GM12872 (cell line): ENCODE results near the gene RNF220.

Experiments
- TF ChIP-seq, protein P1 (sequence below): IDR thresholded peaks from 3 replicates; pipeline ENCODE4 v1.5.1; 2011; ENCODE audit warnings: low read depth, mild to moderate bottlenecking, low read length, moderate library complexity; ENCODE audit not compliant: insufficient read depth

RNF220 gene

DNA sequence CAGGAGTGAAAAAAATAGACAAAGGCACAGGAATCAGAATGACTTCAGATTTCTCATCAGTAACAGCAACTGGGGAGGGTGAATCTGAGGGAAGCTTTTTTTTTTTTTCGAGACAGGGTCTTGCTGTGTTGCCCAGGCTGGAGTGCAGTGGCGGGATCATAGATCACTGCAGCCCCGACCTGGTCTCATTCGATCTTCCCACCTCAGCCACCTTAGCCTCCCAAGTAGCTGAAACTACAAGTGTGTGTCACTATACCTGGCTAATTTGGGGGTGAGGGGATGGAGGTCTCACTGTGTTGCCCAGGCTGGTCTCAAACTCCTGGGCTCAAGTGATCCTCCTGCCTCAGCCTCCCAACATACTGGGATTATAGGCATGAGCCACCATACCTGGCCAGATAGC, 280.2 kb downstream of the RNF220 start:
- TF ChIP-seq, protein P1, sequence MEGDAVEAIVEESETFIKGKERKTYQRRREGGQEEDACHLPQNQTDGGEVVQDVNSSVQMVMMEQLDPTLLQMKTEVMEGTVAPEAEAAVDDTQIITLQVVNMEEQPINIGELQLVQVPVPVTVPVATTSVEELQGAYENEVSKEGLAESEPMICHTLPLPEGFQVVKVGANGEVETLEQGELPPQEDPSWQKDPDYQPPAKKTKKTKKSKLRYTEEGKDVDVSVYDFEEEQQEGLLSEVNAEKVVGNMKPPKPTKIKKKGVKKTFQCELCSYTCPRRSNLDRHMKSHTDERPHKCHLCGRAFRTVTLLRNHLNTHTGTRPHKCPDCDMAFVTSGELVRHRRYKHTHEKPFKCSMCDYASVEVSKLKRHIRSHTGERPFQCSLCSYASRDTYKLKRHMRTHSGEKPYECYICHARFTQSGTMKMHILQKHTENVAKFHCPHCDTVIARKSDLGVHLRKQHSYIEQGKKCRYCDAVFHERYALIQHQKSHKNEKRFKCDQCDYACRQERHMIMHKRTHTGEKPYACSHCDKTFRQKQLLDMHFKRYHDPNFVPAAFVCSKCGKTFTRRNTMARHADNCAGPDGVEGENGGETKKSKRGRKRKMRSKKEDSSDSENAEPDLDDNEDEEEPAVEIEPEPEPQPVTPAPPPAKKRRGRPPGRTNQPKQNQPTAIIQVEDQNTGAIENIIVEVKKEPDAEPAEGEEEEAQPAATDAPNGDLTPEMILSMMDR: no peak

DNA sequence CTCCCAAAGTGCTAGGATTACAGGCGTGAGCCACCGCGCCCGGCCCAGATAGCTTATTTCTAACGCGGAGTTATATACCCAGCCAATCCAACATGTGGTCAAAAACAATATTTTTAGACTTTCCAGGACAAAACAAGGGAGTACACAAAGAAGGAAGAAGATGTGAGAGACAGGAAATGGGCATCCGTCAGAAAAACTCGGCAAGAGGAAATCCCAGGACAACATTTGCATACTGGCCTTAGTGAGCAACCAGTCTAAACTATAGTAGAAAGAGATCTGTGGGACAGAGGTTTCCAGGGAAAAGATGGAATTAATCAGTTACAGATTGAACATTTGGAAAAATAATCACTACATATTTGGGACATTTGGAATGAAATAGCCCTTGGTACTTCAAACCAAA, 280.8 kb downstream of the RNF220 start:
- TF ChIP-seq, protein P1: no peak

DNA sequence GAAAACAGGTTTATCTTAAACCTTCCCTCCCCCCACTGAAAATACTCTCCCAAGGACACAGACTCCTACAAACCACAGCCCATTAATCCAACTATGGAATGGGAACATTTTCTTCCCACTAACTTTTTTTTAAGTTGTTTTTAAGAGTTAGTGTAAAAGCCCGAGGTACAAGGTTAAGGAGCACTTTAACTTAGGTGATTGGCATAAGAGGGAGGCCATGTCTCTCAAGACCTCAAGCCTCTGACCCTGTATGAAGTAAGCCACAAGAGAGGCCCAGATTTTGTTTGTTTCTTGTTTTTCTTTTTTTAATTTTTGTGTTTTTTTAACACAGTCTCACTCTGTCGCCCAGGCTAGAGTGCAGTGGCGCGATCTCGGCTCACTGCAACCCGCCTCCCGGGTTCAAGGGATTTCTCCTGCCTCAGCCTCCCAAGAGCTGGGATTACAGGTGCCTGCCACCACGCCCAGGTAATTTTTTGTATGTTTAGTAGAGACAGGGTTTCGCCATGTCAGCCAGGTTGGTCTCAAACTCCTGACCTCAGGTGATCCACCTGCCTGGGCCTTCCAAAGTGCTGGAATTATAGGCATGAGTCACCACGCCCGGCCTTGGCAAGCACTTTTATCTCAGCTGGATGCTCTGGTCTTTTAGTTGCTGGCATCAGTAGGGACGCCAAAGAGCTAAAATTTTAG, 283.8 kb downstream of the RNF220 start:
- TF ChIP-seq, protein P1: no peak

DNA sequence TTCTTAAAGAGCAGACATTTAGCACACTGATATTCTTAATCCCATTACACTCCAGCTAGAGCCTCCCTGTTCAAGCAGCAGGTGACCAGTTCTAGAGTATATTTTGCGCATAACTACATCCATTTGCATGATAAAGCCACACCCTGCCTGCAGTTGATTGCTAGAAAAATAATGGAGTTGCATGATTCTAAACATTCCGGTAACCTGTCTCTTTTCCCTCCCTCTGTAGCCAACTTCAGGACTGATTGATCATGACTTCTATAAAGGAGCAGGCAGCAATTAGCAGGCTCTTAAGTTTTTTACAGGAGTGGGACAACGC, 284.4 kb downstream of the RNF220 start:
- TF ChIP-seq, protein P1: no peak

DNA sequence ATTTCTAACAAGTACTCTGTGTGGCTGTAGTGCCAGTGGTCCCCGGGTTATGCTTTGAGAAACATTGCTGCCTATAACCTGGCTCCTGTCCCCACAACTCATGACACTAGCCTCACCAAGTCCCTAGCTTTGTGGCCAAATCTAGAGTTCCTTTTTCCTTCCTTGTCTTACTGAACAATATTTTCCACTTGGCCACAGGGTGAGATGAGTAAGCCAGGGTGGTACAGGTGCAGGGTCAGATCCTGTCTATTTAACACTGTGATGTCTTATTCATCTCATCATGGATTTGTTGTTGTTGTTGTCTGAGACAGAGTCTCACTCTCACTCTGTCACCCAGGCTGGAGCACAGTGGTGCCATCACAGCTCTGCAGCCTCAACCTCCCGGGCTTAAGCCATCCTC, 288.1 kb downstream of the RNF220 start:
- TF ChIP-seq, protein P1: no peak

DNA sequence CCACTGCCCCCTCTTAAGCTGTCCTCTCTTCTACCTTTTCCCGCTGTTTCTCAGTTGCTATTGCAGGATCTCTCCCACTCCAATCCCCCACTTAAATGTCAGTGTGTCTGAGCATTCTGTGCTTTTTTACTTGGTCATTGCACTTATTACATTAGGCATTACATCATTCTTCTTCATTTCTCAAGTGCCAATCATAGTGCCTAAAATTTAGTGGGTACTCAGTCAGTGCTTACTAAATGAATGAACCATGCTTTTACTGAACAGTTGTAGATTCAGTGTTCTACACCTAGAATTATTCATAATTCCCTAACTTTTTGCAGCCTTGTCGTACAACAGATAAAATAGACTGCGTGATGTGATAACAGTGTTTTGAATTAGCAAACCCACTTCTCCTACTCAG, 288.8 kb downstream of the RNF220 start:
- TF ChIP-seq, protein P1: no peak

DNA sequence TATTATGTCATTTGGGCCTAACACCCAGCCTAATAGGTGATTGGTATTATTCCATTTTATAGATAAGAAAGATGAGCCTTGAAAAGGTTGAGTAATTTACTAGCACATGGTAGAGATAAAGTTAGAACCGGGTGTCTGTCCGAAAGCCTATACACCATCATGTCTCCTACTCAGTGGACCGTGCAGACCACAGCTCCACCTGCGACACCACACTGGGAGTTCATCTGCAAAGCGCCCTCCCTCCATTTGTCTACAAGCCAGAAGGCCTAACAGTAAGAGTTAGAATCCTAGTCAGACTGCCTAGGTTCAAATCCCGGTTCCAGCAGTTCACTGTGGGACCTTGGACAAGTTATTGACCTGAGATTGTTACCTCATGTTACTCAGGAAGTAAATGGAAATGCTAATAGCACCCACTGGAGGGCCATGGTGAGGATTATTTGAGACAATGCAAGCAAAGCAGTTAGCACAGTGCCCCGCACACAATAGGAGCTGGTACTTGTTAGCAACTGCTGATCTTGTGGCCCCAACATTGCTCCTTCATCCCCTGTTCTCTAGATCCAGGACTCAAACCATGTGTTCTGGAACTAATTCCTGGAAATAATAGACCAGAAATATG, 289.9 kb downstream of the RNF220 start:
- TF ChIP-seq, protein P1: no peak
